SK-N-SH (cell line): Measurements from ENCODE around the gene CA10. TPM values are rescaled to one million over a fixed set of nuclear protein-coding genes. Genes with fewer than 3 reads are reported as not detected.

Source experiments
- CTCF ChIA-PET: fragments of 300-600, 350-600 bp; formaldehyde crosslinking; extraction: SDS; loops from one replicate; lab custom pipeline; 2021; lab: Yijun Ruan, JAX
- POLR2A ChIA-PET: fragments of 350-600 bp; sonication (Branson Sonifier 250); formaldehyde crosslinking; extraction: SDS; loops from one replicate; lab custom pipeline; 2020; ENCODE audit warnings: antibody characterized with exemption, inconsistent platforms; lab: Yijun Ruan, JAX
- DNase-seq: peaks from one replicate; pipeline ENCODE4 v3.0.0; 2012
- H2AFZ ChIP-seq: fragments of 200-600 bp; sonication (generic); 2 replicates; pipeline ENCODE4 v1.8.1; 2016; ENCODE audit warnings: antibody characterized with exemption, mild to moderate bottlenecking, low read depth
- H3F3A ChIP-seq: fragments of 200-600 bp; sonication (generic); replicated peaks from 2 replicates; pipeline ENCODE3; 2016; ENCODE audit warnings: antibody characterized with exemption, mild to moderate bottlenecking; ENCODE audit not compliant: insufficient read depth
- H3K27ac ChIP-seq, 2 experiments: fragments of 200-500 bp in 1 of 2; fragments of 200-600 bp in 1 of 2; sonication (Bioruptor generic) in 1 of 2; sonication (generic), shearing (Covaris generic) in 1 of 2; 2 replicates each; pipeline versions ENCODE4 v1.5.1 to v1.6.1; 2014 to 2016; ENCODE audit warnings: low read depth in 2 of 2, inconsistent platforms in 1 of 2, low read length in 1 of 2, mild to moderate bottlenecking in 1 of 2, mixed read lengths in 1 of 2
- H3K27me3 ChIP-seq: fragments of 200-600 bp; sonication (generic), shearing (Covaris generic); 2 replicates; pipeline ENCODE4 v1.6.1; 2016; ENCODE audit warnings: mixed run types; ENCODE audit not compliant: insufficient read depth
- H3K36me3 ChIP-seq, 2 experiments: fragments of 200-500 bp in 1 of 2; fragments of 200-600 bp in 1 of 2; sonication (Bioruptor generic) in 1 of 2; sonication (generic) in 1 of 2; replicated peaks in 1 of 2; 2 replicates each; pipeline versions ENCODE3 to v1.5.1; 2014 to 2016; ENCODE audit warnings: low read length in 1 of 2, mild to moderate bottlenecking in 1 of 2; ENCODE audit not compliant: insufficient read depth in 2 of 2, control insufficient read depth in 1 of 2
- H3K4me1 ChIP-seq, 2 experiments: fragments of 200-500 bp in 1 of 2; fragments of 200-600 bp in 1 of 2; sonication (Bioruptor generic) in 1 of 2; sonication (generic), shearing (Covaris generic) in 1 of 2; 2 replicates each; pipeline versions ENCODE4 v1.5.1 to v1.6.1; 2014 to 2016; ENCODE audit warnings: low read depth in 1 of 2, low read length in 1 of 2, mixed run types in 1 of 2; ENCODE audit not compliant: insufficient read depth in 2 of 2, control insufficient read depth in 1 of 2
- H3K4me2 ChIP-seq: fragments of 200-600 bp; sonication (generic), shearing (Covaris generic); 2 replicates; pipeline ENCODE4 v1.6.1; 2017; ENCODE audit warnings: mixed run types
- H3K4me3 ChIP-seq, 2 experiments: fragments of 200-500 bp in 1 of 2; fragments of 200-600 bp in 1 of 2; sonication (Bioruptor generic) in 1 of 2; sonication (generic), shearing (Covaris generic) in 1 of 2; 2 replicates each; pipeline versions ENCODE4 v1.5.1 to v1.8.1; 2014 to 2016; ENCODE audit warnings: low read depth in 2 of 2, inconsistent platforms in 1 of 2, low read length in 1 of 2, mild to moderate bottlenecking in 1 of 2, mixed read lengths in 1 of 2, moderate library complexity in 1 of 2
- H3K79me2 ChIP-seq: fragments of 200-600 bp; sonication (generic); 2 replicates; pipeline ENCODE4 v1.8.1; 2017; ENCODE audit warnings: mild to moderate bottlenecking; ENCODE audit not compliant: insufficient read depth
- H3K9ac ChIP-seq: fragments of 200-600 bp; sonication (generic); 2 replicates; pipeline ENCODE4 v1.6.1; 2017; ENCODE audit warnings: mixed run types
- H3K9me2 ChIP-seq: fragments of 200-600 bp; sonication (generic); 2 replicates; pipeline ENCODE4 v1.6.1; 2017; ENCODE audit warnings: mixed run types
- H3K9me3 ChIP-seq: fragments of 200-600 bp; sonication (generic); 2 replicates; pipeline ENCODE4 v1.6.1; 2017; ENCODE audit warnings: mixed run types, mild to moderate bottlenecking, moderate library complexity
- H4K20me1 ChIP-seq: fragments of 200-600 bp; sonication (generic); 2 replicates; pipeline ENCODE4 v1.6.1; 2017; ENCODE audit warnings: mild to moderate bottlenecking, mixed run types; ENCODE audit not compliant: insufficient read depth
- EP300 ChIP-seq, 2 experiments: IDR thresholded peaks; 2 replicates each; pipeline versions ENCODE4 v1.4.0 to v1.6.1; 2012; ENCODE audit warnings: borderline replicate concordance in 1 of 2, low read depth in 1 of 2, low read length in 1 of 2
- FOSL2 ChIP-seq: IDR thresholded peaks from 2 replicates; pipeline ENCODE4 v1.4.0; 2012; ENCODE audit warnings: low read depth, mild to moderate bottlenecking, moderate library complexity, borderline replicate concordance
- FOXM1 ChIP-seq: IDR thresholded peaks from 2 replicates; pipeline ENCODE4 v1.4.0; 2012; ENCODE audit warnings: low read depth, mild to moderate bottlenecking
- GABPA ChIP-seq: IDR thresholded peaks from 2 replicates; pipeline ENCODE4 v1.4.0; 2012; ENCODE audit warnings: low read depth, mild to moderate bottlenecking
- IRF3 ChIP-seq: fragments of 150-350 bp; IDR thresholded peaks from 2 replicates; pipeline ENCODE4 v1.6.1; 2016; ENCODE audit warnings: mild to moderate bottlenecking, low read depth, low read length
- JUND ChIP-seq: IDR thresholded peaks from 2 replicates; pipeline ENCODE4 v1.4.0; 2012
- MEF2A ChIP-seq: IDR thresholded peaks from 2 replicates; pipeline ENCODE4 v1.4.0; 2012; ENCODE audit warnings: low read depth, borderline replicate concordance
- NRF1 ChIP-seq: IDR thresholded peaks from 2 replicates; pipeline ENCODE4 v1.6.1; 2012; ENCODE audit warnings: low read depth, mild to moderate bottlenecking, low read length
- PBX3 ChIP-seq: IDR thresholded peaks from 2 replicates; pipeline ENCODE4; 2012
- POLR2AphosphoS5 ChIP-seq: IDR thresholded peaks from 2 replicates; pipeline ENCODE4 v1.6.1; 2012; ENCODE audit warnings: low read depth, low read length
- RCOR1 ChIP-seq: fragments of 150-350 bp; IDR thresholded peaks from 2 replicates; pipeline ENCODE4 v1.6.1; 2017; ENCODE audit warnings: antibody characterized with exemption, low read length
- YY1 ChIP-seq: IDR thresholded peaks from 2 replicates; pipeline ENCODE4 v1.4.0; 2012; ENCODE audit warnings: low read depth, mild to moderate bottlenecking
- ZBTB33 ChIP-seq: IDR thresholded peaks from 2 replicates; pipeline ENCODE4 v1.4.0; 2012; ENCODE audit warnings: low read depth, borderline replicate concordance
- polyA plus RNA-seq, 3 experiments: library from polyadenylated mRNA; depleted of rRNA; stranded (reverse); fragments of >200 nt; gene quantifications; 2 replicates each; pipeline ENCODE4 v1.2.3, GENCODE V29; 2012
- TF ChIP-seq, protein P1 (sequence below): IDR thresholded peaks from 2 replicates; pipeline ENCODE4 v1.4.0; 2012; ENCODE audit warnings: low read depth, borderline replicate concordance

Gene CA10
- polyA plus RNA-seq, 1 of the 3 experiments (the other 2 are of a cell fraction): not detected

GRCh38 chr17:52124993-52125392, 33.5 kb downstream of the CA10 start (continued):
- TF ChIP-seq IRF3 (no peak), NRF1 (no peak), PBX3 (no peak), POLR2AphosphoS5 (no peak), FOXM1 (no peak), RCOR1 (no peak), GABPA (no peak), MEF2A (no peak), YY1 (no peak), FOSL2 (no peak)
- TF ChIP-seq, protein P1, sequence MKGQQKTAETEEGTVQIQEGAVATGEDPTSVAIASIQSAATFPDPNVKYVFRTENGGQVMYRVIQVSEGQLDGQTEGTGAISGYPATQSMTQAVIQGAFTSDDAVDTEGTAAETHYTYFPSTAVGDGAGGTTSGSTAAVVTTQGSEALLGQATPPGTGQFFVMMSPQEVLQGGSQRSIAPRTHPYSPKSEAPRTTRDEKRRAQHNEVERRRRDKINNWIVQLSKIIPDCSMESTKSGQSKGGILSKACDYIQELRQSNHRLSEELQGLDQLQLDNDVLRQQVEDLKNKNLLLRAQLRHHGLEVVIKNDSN: no peak
- TF ChIP-seq, all 33 proteins: peak for 0

- CTCF ChIA-PET: interaction anchor here (1.3 to 2.6 kb wide), 3 partner anchors 13 to 360 kb away, joined by 3 to 14 read pairs (median 13); no protein-coding TSS in a partner anchor
Measured at GRCh38 chr17:52124561-52124960, 34.0 kb downstream of the CA10 start.

More at GRCh38 chr17:52124561-52124960, 34.0 kb downstream of the CA10 start:
- no peak for DNase-seq
- Histone ChIP-seq H3K4me2 (no peak overlapping the region), H3K4me1 (no peaks in the 10 kb centered on the region; a peak in 1 of 4 replicates), H2AFZ (no peak overlapping the region), H3K9me3 (no peaks in the 10 kb centered on the region), H4K20me1 (no peaks in the 10 kb centered on the region), H3K4me3 (no peak overlapping the region), H3K36me3 (no peaks in the 10 kb centered on the region), H3K9ac (no peak overlapping the region), H3F3A (no peaks in the 10 kb centered on the region), H3K79me2 (no peaks in the 10 kb centered on the region), H3K9me2 (no peaks in the 10 kb centered on the region), H3K27me3 (no peaks in the 10 kb centered on the region), H3K27ac (no peak overlapping the region)
- TF ChIP-seq JUND: no peak
- no peak for TF ChIP-seq POLR2AphosphoS5
- no peak for TF ChIP-seq EP300 (IDR thresholded peaks at IDR 0.05; ENCODE audit: borderline replicate concordance in 1 of 2, low read depth in 1 of 2, low read length in 1 of 2)
- TF ChIP-seq FOSL2: no peak
- TF ChIP-seq ZBTB33: no peak
- TF ChIP-seq, protein P1: no peak
- POLR2A ChIA-PET: no interaction called here
